ENCODE results near the gene OLFM2. TPM values are rescaled to one million over a fixed set of nuclear protein-coding genes. Genes with fewer than 3 reads are reported as not detected.

Gene OLFM2
- total and polyA plus RNA-seq, 4 donors, result 0.49 to 28.9 (median 2.3) TPM

DNA sequence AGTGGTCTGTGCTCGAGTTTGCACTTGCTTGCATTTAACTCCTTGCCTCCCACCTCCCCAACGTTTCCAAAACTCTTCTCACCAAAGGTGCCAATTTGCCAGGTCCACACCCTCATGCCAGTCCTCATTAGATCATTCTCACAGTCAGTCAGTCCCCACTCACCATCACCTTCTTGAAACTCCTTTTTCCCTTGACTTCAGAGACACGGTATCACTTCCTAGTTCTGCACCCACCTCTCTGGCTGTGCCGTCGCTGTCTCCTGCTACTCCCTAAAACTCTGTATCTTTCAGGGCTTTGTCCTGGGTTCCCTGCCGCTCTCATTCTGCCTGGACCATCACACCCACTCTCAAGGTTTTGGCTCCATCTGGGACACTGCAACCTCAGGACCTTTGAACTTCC is 19.6 kb downstream of the OLFM2 start (continued):
- TF ChIP-seq SP1 (IDR thresholded peaks at IDR 0.05) (no peak), GABPA (IDR thresholded peaks at IDR 0.05 in 1 of 2, conservative IDR thresholded peaks at IDR 0.05 in 1 of 2) (no peak), HNF4G (IDR thresholded peaks at IDR 0.05) (no peak)
- TF ChIP-seq, protein P1, sequence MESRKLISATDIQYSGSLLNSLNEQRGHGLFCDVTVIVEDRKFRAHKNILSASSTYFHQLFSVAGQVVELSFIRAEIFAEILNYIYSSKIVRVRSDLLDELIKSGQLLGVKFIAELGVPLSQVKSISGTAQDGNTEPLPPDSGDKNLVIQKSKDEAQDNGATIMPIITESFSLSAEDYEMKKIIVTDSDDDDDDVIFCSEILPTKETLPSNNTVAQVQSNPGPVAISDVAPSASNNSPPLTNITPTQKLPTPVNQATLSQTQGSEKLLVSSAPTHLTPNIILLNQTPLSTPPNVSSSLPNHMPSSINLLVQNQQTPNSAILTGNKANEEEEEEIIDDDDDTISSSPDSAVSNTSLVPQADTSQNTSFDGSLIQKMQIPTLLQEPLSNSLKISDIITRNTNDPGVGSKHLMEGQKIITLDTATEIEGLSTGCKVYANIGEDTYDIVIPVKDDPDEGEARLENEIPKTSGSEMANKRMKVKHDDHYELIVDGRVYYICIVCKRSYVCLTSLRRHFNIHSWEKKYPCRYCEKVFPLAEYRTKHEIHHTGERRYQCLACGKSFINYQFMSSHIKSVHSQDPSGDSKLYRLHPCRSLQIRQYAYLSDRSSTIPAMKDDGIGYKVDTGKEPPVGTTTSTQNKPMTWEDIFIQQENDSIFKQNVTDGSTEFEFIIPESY (IDR thresholded peaks at IDR 0.05), result no peak

DNA sequence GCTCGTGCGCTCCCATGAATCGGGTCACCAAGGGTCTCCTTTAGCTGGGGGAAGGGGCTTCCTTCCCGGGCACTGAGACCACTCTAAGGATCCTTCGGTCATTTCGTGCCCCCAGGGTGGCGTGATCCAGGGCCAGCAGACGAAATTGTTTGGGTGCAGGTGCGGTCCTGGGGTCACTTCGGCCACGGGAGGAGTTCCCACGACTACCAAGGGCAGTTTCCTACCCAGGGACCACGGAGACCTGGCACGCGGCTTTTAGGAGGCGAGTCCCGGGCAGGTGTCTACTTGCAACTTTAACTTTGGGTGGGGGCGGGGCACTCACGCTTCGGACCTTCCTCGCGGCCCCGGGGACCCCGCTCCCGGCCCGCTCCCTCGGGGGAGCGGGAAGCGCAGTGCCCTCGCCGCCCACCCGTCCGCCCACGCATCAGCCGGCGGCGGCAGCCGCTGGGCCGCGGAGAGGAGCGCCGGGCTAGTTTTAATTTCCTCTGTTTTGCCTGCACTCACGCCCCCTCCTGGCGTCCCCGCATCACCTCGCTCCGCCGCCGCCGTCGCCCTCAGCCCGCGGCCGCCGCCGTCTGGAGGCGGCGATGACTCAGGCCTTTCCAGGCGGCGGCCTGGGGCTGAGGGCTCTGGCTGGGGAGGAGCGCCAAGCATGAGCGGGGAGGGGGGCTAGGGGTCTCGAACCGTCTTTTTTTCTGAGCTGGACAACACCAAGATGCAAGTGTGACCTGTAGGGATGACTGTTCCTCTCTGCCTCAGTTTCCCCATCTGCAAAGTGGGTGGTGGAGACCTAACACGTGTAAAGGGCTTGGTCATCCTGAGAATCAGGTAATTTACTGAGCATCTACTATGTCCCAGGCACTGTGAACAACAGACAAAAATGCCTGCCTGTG is 21.8 kb downstream of the OLFM2 start:
- Histone ChIP-seq H3K27me3 (ENCODE audit: control insufficient read depth in 4 of 4, insufficient read depth in 4 of 4, low read length in 3 of 4) (no peaks in the 10 kb centered on the region), H3K9me3 (ENCODE audit: control insufficient read depth in 4 of 4, low read length in 3 of 4) (no peaks in the 10 kb centered on the region), H3K27ac (ENCODE audit: low read depth in 1 of 2, low read length in 2 of 2) (no peak overlapping the region), H3K4me3 (ENCODE audit: low read depth in 1 of 3, low read length in 3 of 3) (peak overlapping the region; percentile 56 to 73 (median 72)), H3K9ac (ENCODE audit: low read depth in 1 of 2, low read length in 2 of 2) (peak overlapping the region in 1 of 2 donors; percentile 21), H3K36me3 (ENCODE audit: control insufficient read depth in 4 of 4, insufficient read depth in 3 of 4, low read depth in 1 of 4, low read length in 3 of 4) (no peaks in the 10 kb centered on the region), H3K4me1 (ENCODE audit: control insufficient read depth in 4 of 4, insufficient read depth in 4 of 4, low read length in 3 of 4) (peaks cover 2 to 17% (median 9%) of the 10 kb centered on the region in 4 donors)
- 1% methylated on average over 65 of the region's 65 CpGs for WGBS
- peak; percentile 68 for DNase-seq (ENCODE audit: low spot score)
- TF ChIP-seq, protein P1 (IDR thresholded peaks at IDR 0.05), result no peak
- TF ChIP-seq EGR1 (IDR thresholded peaks at IDR 0.05; ENCODE audit: low read depth in 2 of 2) (peak in 1 of 2 donors; percentile 89), HNF4A (conservative IDR thresholded peaks at IDR 0.05) (no peak), YY1 (IDR thresholded peaks at IDR 0.05) (no peak), RXRA (IDR thresholded peaks at IDR 0.05) (no peak), NR2F2 (IDR thresholded peaks at IDR 0.05) (no peak), GABPA (IDR thresholded peaks at IDR 0.05 in 1 of 2, conservative IDR thresholded peaks at IDR 0.05 in 1 of 2) (no peak), FOXA2 (IDR thresholded peaks at IDR 0.05) (no peak), SP1 (IDR thresholded peaks at IDR 0.05) (no peak), TAF1 (conservative IDR thresholded peaks at IDR 0.05) (no peak), RAD21 (IDR thresholded peaks at IDR 0.05) (peak; percentile 57 to 61), HNF4G (IDR thresholded peaks at IDR 0.05) (no peak), FOXA1 (IDR thresholded peaks at IDR 0.05) (no peak), JUND (IDR thresholded peaks at IDR 0.05) (peak; percentile 16 to 25)
- TF ChIP-seq, protein P2, sequence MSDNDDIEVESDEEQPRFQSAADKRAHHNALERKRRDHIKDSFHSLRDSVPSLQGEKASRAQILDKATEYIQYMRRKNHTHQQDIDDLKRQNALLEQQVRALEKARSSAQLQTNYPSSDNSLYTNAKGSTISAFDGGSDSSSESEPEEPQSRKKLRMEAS (IDR thresholded peaks at IDR 0.05), result no peak
- TF ChIP-seq, protein P3, sequence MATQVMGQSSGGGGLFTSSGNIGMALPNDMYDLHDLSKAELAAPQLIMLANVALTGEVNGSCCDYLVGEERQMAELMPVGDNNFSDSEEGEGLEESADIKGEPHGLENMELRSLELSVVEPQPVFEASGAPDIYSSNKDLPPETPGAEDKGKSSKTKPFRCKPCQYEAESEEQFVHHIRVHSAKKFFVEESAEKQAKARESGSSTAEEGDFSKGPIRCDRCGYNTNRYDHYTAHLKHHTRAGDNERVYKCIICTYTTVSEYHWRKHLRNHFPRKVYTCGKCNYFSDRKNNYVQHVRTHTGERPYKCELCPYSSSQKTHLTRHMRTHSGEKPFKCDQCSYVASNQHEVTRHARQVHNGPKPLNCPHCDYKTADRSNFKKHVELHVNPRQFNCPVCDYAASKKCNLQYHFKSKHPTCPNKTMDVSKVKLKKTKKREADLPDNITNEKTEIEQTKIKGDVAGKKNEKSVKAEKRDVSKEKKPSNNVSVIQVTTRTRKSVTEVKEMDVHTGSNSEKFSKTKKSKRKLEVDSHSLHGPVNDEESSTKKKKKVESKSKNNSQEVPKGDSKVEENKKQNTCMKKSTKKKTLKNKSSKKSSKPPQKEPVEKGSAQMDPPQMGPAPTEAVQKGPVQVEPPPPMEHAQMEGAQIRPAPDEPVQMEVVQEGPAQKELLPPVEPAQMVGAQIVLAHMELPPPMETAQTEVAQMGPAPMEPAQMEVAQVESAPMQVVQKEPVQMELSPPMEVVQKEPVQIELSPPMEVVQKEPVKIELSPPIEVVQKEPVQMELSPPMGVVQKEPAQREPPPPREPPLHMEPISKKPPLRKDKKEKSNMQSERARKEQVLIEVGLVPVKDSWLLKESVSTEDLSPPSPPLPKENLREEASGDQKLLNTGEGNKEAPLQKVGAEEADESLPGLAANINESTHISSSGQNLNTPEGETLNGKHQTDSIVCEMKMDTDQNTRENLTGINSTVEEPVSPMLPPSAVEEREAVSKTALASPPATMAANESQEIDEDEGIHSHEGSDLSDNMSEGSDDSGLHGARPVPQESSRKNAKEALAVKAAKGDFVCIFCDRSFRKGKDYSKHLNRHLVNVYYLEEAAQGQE (IDR thresholded peaks at IDR 0.05), result no peak
- TF ChIP-seq, protein P4, sequence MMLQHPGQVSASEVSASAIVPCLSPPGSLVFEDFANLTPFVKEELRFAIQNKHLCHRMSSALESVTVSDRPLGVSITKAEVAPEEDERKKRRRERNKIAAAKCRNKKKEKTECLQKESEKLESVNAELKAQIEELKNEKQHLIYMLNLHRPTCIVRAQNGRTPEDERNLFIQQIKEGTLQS (IDR thresholded peaks at IDR 0.05), result no peak
- TF ChIP-seq, protein P5, sequence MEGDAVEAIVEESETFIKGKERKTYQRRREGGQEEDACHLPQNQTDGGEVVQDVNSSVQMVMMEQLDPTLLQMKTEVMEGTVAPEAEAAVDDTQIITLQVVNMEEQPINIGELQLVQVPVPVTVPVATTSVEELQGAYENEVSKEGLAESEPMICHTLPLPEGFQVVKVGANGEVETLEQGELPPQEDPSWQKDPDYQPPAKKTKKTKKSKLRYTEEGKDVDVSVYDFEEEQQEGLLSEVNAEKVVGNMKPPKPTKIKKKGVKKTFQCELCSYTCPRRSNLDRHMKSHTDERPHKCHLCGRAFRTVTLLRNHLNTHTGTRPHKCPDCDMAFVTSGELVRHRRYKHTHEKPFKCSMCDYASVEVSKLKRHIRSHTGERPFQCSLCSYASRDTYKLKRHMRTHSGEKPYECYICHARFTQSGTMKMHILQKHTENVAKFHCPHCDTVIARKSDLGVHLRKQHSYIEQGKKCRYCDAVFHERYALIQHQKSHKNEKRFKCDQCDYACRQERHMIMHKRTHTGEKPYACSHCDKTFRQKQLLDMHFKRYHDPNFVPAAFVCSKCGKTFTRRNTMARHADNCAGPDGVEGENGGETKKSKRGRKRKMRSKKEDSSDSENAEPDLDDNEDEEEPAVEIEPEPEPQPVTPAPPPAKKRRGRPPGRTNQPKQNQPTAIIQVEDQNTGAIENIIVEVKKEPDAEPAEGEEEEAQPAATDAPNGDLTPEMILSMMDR (IDR thresholded peaks at IDR 0.05; ENCODE audit: low read depth, low read length, missing input control), result peak; percentile 50
